Measurements from ENCODE around the gene CALR.
"Not testable (repeated sequence)": the region's sequence is repeated elsewhere in the genome, so short reads cannot be mapped to it uniquely, and the experiment has no call there.

Gene CALR

GRCh38 chr19:12953799-12954611, 15.6 kb downstream of the CALR start:
- no peak for DNase-seq

- no peak for DNase-seq
Measured at GRCh38 chr19:12954612-12954962, 16.2 kb downstream of the CALR start.

- DNase-seq = not testable (repeated sequence)
Measured at GRCh38 chr19:12955575-12955974, 17.2 kb downstream of the CALR start.

- DNase-seq = no peak
Measured at GRCh38 chr19:12955996-12956395, 17.6 kb downstream of the CALR start.

GRCh38 chr19:12956446-12957388, 18.3 kb downstream of the CALR start, which contains the start of gene GADD45GIP1:
Gene GADD45GIP1 (minus strand): TSS chr19:12957223. CDS start chr19:12957212, 11 bp downstream.
- peak; percentile 75 for DNase-seq

- DNase-seq = not testable (repeated sequence)
Measured at GRCh38 chr19:12957389-12957952, 19.1 kb downstream of the CALR start.

- no peak for DNase-seq
Measured at GRCh38 chr19:12959481-12959880, 21.1 kb downstream of the CALR start.

- peak; percentile 67 for DNase-seq
Measured at GRCh38 chr19:12965017-12965811, 26.8 kb downstream of the CALR start.

- no peak for DNase-seq
Measured at GRCh38 chr19:12965812-12966135, 27.4 kb downstream of the CALR start.

- no peak for DNase-seq
Measured at GRCh38 chr19:12967907-12968306, 29.5 kb downstream of the CALR start.

GRCh38 chr19:12969292-12969988, 31.0 kb downstream of the CALR start, which contains the start of gene DAND5:
Gene DAND5 (plus strand): TSS chr19:12969576. CDS start chr19:12969661, 85 bp downstream.
- no peak for DNase-seq

GRCh38 chr19:12970070-12970820, 31.8 kb downstream of the CALR start:
- DNase-seq = no peak

- DNase-seq = no peak
Measured at GRCh38 chr19:12973236-12973635, 34.8 kb downstream of the CALR start.

GRCh38 chr19:12974301-12975220, 36.2 kb downstream of the CALR start:
- peak; percentile 29 for DNase-seq

- DNase-seq = no peak
Measured at GRCh38 chr19:12975221-12975741, 36.9 kb downstream of the CALR start.

- DNase-seq = not testable (repeated sequence)
Measured at GRCh38 chr19:12976109-12976508, 37.7 kb downstream of the CALR start.

GRCh38 chr19:12979974-12980373, 41.6 kb downstream of the CALR start:
- DNase-seq = no peak

- DNase-seq = no peak
Measured at GRCh38 chr19:12982648-12983047, 44.2 kb downstream of the CALR start.

GRCh38 chr19:12983091-12983490, 44.7 kb downstream of the CALR start:
- no peak for DNase-seq
